K562 (cell line): ENCODE data around the gene F13A1. TPM values are rescaled to one million over a fixed set of nuclear protein-coding genes. Genes with fewer than 3 reads are reported as not detected.

Experiments used
- EHMT2 ChIP-seq: fragments of 450-650 bp; IDR thresholded peaks from 2 replicates; pipeline ENCODE4 v1.6.1; 2018; ENCODE audit warnings: antibody characterized with exemption
- HEY1 ChIP-seq: fragments of 250-450 bp; sonication (Bioruptor Pico); IDR thresholded peaks from 2 replicates; pipeline ENCODE4 v1.5.0; 2020; ENCODE audit warnings: mild to moderate bottlenecking, moderate library complexity, borderline replicate concordance
- HNRNPLL ChIP-seq: fragments of 200-400 bp; formaldehyde crosslinking; IDR thresholded peaks from 2 replicates; pipeline ENCODE4 v1.6.1; 2017; ENCODE audit warnings: low read length, low read depth, mild to moderate bottlenecking; ENCODE audit not compliant: poor library complexity, severe bottlenecking
- MIER1 ChIP-seq: fragments of 450-650 bp; IDR thresholded peaks from 2 replicates; pipeline ENCODE4 v1.6.1; 2016; ENCODE audit warnings: antibody characterized with exemption, mild to moderate bottlenecking, low read depth
- MTA3 ChIP-seq: fragments of 450-650 bp; formaldehyde crosslinking; IDR thresholded peaks from 2 replicates; pipeline ENCODE4 v1.6.1; 2017; ENCODE audit warnings: mild to moderate bottlenecking, borderline replicate concordance
- MYBL2 ChIP-seq, 2 experiments: fragments of 450-650 bp in 1 of 2; sonication (generic) in 1 of 2; formaldehyde crosslinking in 1 of 2; IDR thresholded peaks; 2 replicates each; pipeline versions ENCODE4 v1.6.1 to v1.8.1; 2017 to 2022; ENCODE audit warnings: borderline replicate concordance in 1 of 2, inconsistent platforms in 1 of 2, low read depth in 1 of 2, mild to moderate bottlenecking in 1 of 2, missing genetic modification reagents in 1 of 2, moderate library complexity in 1 of 2
- NR3C1 ChIP-seq: sonication (generic); formaldehyde crosslinking; IDR thresholded peaks from 2 replicates; pipeline ENCODE4 v1.8.1; 2022; ENCODE audit warnings: missing genetic modification reagents
- OTX1 ChIP-seq: fragments of 450-650 bp; formaldehyde crosslinking; IDR thresholded peaks from 2 replicates; pipeline ENCODE4 v1.4.0; 2022; ENCODE audit warnings: mild to moderate bottlenecking
- PHB ChIP-seq: fragments of 250-450 bp; sonication (Bioruptor Pico); IDR thresholded peaks from 2 replicates; pipeline ENCODE4 v1.5.0; 2021
- RB1 ChIP-seq: fragments of 450-650 bp; IDR thresholded peaks from 2 replicates; pipeline ENCODE4 v1.6.1; 2017; ENCODE audit warnings: low read depth, mild to moderate bottlenecking
- SIN3A ChIP-seq, 2 experiments: fragments of 150-350 bp in 1 of 2; IDR thresholded peaks; 2 replicates each; pipeline ENCODE4 v1.6.1; 2011 to 2016; ENCODE audit warnings: borderline replicate concordance in 2 of 2, low read depth in 2 of 2, low read length in 2 of 2, mild to moderate bottlenecking in 2 of 2, moderate library complexity in 2 of 2; ENCODE audit not compliant: control insufficient read depth in 1 of 2
- ZBTB7A ChIP-seq: IDR thresholded peaks from 2 replicates; pipeline ENCODE4 v1.6.1; 2011; ENCODE audit warnings: low read depth, mild to moderate bottlenecking, low read length, moderate library complexity, borderline replicate concordance; ENCODE audit not compliant: control insufficient read depth
- ZNF324 ChIP-seq: fragments of 250-450 bp; sonication (Bioruptor Pico); IDR thresholded peaks from 2 replicates; pipeline ENCODE4 v1.4.0; 2020; ENCODE audit warnings: mild to moderate bottlenecking
- ZNF668 ChIP-seq: fragments of 250-450 bp; sonication (Bioruptor Pico); IDR thresholded peaks from 2 replicates; pipeline ENCODE4 v1.8.0; 2022; ENCODE audit warnings: mild to moderate bottlenecking, inconsistent platforms
- ZNF76 ChIP-seq: fragments of 250-450 bp; sonication (Bioruptor Pico); IDR thresholded peaks from 2 replicates; pipeline ENCODE4 v1.4.0; 2020; ENCODE audit warnings: mild to moderate bottlenecking, moderate library complexity, borderline replicate concordance
- polyA plus RNA-seq, 8 experiments: library from polyadenylated mRNA; depleted of rRNA in 4 of 8; stranded (reverse) in 5 of 8; unstranded in 3 of 8; fragments of >200 nt; fragmentation: Nextera tagmentation in 2 of 8; fragmentation: Illumina TruSeq in 1 of 8; extraction: Ambion mirVana in 2 of 8; extraction: Trizol in 1 of 8; gene quantifications; 2 replicates each; pipeline versions ENCODE4 v1.2.1 to v1.2.3, GENCODE V29; 2011 to 2014; ENCODE audit warnings: inconsistent platforms in 1 of 8, missing spikeins in 1 of 8
- total RNA-seq, 7 experiments: library from RNA; depleted of rRNA in 6 of 7; stranded (reverse); fragments of >200 nt in 6 of 7; fragmentation: Illumina TruSeq in 2 of 7; extraction: Trizol in 2 of 7; gene quantifications; 2 replicates each; pipeline versions ENCODE4 v1.2.1 to v1.2.3, GENCODE V29; 2011 to 2021; ENCODE audit warnings: low replicate concordance in 1 of 7
- TF ChIP-seq, protein P1 (sequence below), 2 experiments: fragments of 450-650 bp; formaldehyde crosslinking in 1 of 2; IDR thresholded peaks; 2 replicates each; pipeline versions ENCODE4 v1.4.0 to v1.6.1; 2014 to 2020; ENCODE audit warnings: mild to moderate bottlenecking in 2 of 2, borderline replicate concordance in 1 of 2, low read depth in 1 of 2
- TF ChIP-seq, protein P2 (sequence below): fragments of 250-450 bp; sonication (Bioruptor Pico); IDR thresholded peaks from 2 replicates; pipeline ENCODE4 v1.5.0; 2021; ENCODE audit warnings: mild to moderate bottlenecking, moderate library complexity

Gene F13A1
- total and polyA plus RNA-seq, 9 of the 15 experiments (the other 6 are each of a cell fraction or from before 2014, with no cell fraction given), result 0.33 TPM; not detected in 8

DNA sequence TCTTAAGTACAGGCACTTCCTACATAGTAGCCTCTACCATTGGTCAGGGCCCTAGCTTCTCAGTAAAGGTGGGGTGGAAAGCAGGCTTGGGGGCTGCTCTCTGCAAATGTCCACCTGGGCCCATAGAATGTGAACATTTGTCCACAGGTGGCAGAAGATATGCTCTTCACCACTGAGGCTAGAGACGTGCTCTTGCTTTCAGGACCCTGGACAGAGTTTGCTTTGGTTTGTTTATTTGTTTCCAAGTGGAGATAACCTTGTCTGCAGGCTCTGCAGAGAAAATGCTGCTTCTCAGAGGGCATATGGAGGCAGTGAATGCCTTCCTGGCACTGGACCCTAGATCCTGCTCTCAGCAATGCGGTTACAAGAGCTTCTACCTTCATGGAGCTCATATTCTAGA, 129.0 kb downstream of the F13A1 start (continued):
- TF ChIP-seq, protein P1, sequence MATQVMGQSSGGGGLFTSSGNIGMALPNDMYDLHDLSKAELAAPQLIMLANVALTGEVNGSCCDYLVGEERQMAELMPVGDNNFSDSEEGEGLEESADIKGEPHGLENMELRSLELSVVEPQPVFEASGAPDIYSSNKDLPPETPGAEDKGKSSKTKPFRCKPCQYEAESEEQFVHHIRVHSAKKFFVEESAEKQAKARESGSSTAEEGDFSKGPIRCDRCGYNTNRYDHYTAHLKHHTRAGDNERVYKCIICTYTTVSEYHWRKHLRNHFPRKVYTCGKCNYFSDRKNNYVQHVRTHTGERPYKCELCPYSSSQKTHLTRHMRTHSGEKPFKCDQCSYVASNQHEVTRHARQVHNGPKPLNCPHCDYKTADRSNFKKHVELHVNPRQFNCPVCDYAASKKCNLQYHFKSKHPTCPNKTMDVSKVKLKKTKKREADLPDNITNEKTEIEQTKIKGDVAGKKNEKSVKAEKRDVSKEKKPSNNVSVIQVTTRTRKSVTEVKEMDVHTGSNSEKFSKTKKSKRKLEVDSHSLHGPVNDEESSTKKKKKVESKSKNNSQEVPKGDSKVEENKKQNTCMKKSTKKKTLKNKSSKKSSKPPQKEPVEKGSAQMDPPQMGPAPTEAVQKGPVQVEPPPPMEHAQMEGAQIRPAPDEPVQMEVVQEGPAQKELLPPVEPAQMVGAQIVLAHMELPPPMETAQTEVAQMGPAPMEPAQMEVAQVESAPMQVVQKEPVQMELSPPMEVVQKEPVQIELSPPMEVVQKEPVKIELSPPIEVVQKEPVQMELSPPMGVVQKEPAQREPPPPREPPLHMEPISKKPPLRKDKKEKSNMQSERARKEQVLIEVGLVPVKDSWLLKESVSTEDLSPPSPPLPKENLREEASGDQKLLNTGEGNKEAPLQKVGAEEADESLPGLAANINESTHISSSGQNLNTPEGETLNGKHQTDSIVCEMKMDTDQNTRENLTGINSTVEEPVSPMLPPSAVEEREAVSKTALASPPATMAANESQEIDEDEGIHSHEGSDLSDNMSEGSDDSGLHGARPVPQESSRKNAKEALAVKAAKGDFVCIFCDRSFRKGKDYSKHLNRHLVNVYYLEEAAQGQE (IDR thresholded peaks at IDR 0.05; ENCODE audit: borderline replicate concordance), result peak; percentile 97
- TF ChIP-seq, protein P1 (CRISPR knock-in tag; IDR thresholded peaks at IDR 0.05; ENCODE audit: low read depth), result peak; percentile 93
- 0 out of 4 replicates have a peak, but pooled peaks of 1 of the 2 experiments have one; percentile 14 for TF ChIP-seq SIN3A (IDR thresholded peaks at IDR 0.05; ENCODE audit: borderline replicate concordance in 2 of 2, control insufficient read depth in 1 of 2, low read depth in 2 of 2, low read length in 2 of 2)
- TF ChIP-seq PHB, result no peak
- TF ChIP-seq ZNF324 (CRISPR knock-in tag), result no peak
- peak; percentile 95 for TF ChIP-seq EHMT2
- TF ChIP-seq ZNF668, result no peak
- no peak for TF ChIP-seq OTX1
- TF ChIP-seq HNRNPLL, result no peak
- peak; percentile 88 for TF ChIP-seq MIER1
- no peak for TF ChIP-seq RB1
- no peak for TF ChIP-seq NR3C1 (CRISPR knock-in tag)
- TF ChIP-seq HEY1, result no peak
- TF ChIP-seq MTA3, result no peak
- TF ChIP-seq, protein P2, sequence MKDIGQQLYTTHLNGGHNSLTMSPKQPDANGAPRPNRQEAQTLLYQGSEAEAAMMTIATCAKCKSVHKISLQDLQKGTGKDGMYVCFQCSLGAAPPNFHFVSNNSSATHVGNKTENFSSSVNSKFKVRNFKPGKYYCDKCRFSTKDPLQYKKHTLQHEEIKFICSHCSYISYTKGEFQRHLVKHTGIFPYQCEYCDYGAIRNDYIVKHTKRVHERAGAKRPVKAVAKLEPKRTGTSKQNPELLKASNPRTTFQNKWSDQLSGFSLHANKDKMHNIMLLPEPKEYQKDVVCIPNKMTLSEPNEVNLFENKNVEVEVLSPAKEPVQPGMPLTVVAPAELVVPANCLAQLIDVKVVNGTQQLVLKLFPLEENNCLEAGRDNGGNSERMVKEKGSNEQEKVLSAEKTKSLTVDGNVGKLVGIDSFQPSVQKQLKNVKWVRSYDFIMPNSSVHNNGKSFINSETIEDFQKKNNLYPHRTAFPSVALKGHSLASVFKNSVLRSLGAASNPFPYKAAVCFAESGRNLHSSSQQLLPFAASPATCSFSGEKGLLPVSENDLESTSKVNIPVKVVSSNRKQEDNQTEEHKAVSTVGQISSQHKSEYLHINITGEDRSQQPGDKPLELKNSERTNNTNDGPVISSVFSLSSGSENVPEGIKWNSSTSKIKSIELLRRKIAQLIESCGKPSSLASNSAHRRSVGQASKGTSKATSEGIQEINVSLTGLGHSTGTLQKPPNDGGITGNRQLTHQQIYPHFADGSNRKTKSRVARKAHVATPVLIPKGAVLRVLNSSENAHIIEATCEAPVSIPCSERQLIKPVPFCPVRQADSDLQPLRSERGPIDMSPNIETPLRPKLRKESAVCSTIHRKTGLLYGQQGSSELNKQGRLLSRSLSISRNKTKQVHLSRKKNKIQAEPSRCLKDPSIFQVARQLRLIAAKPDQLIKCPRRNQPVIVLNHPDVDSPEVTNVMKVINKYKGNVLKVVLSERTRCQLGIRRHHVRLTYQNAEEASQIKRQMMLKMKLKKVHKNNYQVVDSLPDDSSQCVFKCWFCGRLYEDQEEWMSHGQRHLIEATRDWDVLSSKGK (CRISPR knock-in tag), result no peak
- no peak for TF ChIP-seq ZNF76
- TF ChIP-seq MYBL2 (IDR thresholded peaks at IDR 0.05; ENCODE audit: low read depth), result no peak
- TF ChIP-seq MYBL2 (CRISPR knock-in tag; IDR thresholded peaks at IDR 0.05; ENCODE audit: borderline replicate concordance), result no peak
- TF ChIP-seq ZBTB7A, result no peak
